GM19328 (cell line): ENCODE measurements around the gene MPIG6B.

Experiments
- ATAC-seq: cut with Tn5 transposase; IDR thresholded peaks from one replicate; pipeline ENCODE4 v1.9.1; 2021; ENCODE audit warnings: mild to moderate bottlenecking, moderate library complexity; ENCODE audit not compliant: unreplicated experiment

Gene MPIG6B, protein sequence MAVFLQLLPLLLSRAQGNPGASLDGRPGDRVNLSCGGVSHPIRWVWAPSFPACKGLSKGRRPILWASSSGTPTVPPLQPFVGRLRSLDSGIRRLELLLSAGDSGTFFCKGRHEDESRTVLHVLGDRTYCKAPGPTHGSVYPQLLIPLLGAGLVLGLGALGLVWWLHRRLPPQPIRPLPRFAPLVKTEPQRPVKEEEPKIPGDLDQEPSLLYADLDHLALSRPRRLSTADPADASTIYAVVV

DNA sequence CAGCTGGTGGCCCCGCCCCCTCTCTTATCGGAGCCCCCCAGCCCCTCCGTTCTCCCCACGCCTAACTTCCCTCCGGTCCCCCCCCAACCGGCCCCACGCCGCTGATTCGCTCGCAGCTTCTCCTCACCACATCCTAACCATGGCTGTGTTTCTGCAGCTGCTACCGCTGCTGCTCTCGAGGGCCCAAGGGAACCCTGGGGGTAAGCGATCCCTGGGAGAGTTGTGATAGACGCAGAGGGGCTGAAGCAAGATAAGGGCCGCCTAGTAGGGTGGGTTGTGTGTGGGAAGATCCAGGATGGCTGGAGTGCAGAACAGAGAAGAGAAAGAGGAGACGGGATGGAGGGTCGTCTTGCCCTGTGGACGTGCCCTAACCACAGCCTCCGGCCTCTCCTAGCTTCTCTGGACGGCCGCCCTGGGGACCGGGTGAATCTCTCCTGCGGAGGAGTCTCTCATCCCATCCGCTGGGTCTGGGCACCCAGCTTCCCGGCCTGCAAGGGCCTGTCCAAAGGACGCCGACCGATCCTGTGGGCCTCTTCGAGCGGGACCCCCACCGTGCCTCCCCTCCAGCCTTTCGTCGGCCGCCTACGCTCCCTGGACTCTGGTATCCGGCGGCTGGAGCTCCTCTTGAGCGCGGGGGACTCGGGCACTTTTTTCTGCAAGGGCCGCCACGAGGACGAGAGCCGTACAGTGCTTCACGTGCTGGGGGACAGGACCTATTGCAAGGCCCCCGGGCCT, at the start of gene MPIG6B:
Gene MPIG6B (plus strand): TSS at position 129 of the 735 bp plus-strand sequence. CDS start 11 bp downstream, at position 140.
- no peak for ATAC-seq

DNA sequence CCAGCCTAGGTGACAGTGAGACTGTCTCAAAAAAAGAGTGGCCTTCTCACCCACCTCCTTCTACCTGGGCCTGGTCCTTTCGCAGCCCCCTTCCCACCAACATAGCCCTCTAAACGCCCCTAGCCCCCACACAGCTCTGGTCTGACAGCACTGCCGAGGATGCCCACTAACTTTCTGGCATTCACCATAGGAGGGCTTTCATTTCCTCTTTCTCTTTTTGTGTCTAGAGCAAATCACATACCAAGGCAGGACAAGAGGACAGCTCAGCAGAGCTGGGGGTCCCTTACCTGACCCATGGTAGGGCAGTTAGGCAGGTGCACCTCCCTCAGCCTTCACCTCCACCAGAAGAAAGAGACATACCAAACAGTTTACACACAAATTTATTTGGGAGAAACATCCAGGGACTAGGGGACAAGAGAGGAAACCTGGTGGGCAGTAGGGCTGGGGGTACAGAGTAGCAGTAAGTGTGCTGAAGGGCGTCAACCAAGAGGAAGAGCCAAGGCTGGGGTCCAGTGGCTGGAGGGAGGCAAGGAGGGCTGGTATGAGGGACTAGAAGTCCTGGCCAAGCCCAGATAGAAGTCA, 46.8 kb upstream of the MPIG6B start:
- no peak for ATAC-seq

DNA sequence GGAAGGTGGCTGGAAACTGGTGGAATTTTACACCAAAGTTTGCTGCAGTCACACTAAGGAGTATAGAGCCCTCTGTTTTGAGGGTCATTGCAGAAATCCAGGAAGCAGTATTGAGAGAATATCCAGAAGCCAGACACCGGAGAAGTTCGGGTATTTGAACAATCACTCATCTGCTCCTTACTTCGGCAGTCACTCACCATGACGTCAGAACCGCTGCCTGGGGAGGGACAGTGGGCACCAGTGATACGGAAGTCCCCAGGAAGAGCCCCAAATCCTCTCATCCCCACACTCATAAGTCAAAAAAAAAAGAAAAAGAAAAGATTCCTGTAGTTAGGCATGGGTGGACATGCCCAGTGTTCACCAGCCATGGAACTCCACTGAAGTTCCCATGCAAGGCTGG, 46.3 kb upstream of the MPIG6B start:
- no peak for ATAC-seq

DNA sequence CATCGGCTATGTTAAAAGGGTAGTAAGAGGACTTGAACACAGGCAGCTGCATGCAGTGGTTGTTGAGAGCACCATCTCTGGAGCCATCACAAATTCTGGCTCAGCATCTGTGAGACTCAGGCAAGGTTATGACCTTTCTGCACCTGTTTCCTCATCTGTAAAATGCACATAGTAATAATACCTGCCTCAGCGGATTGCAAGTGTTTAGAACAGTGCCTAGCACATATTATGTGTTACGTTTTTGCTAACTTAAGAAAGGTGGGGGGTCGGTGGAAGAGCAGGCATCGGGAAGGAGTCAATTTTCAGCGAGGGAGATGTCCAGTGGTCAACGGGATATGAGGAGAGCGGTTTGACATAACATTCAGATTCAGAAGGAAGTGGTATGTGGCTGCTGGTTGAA, 45.2 kb upstream of the MPIG6B start:
- no peak for ATAC-seq

DNA sequence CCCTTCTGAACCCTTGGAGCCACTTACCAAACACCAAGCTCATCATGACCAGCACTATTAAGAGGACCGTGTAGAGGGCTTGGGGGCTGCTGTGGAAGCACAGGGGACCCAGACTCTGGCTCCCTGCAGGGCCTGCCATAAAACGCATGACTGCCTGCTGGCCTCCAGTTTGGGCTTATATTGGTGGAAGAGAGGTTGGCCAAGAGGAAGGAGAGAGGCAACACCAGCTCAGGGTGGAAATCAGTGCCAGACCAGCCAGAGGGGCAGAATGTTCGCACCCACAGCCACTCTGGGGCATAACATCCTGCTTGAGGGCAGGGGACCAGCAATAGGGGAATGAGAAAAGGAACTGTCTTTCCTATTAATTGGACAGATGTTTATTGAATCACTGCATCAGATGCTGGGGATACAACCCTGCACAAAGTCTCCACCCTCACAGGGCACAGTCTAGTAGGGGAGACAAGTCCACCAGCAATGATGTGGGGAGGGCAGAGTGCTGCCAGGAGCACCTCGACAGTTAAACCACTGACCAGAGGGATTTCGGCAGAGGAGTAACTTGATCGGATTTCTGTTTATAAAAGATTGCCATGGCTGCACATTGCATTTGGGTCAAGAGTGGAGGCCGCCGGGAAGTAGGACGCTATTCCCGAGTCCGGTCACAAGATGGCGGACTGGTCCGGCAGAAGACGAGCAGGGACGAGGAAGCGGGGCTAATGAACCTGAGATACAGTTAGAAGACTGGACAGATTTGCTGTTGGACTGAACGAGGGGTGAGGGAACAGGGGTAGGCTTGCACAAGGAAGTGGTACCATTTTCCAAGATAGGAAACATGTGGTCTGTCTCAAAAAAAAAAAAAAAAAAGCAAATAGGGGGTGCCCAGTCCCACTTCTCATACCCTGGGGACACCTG, 42.7 kb upstream of the MPIG6B start, which contains the start of gene LY6G5C:
Gene LY6G5C (minus strand): TSS at position 842 of the 909 bp plus-strand sequence. CDS start 694 bp downstream, at position 148.
- no peak for ATAC-seq

DNA sequence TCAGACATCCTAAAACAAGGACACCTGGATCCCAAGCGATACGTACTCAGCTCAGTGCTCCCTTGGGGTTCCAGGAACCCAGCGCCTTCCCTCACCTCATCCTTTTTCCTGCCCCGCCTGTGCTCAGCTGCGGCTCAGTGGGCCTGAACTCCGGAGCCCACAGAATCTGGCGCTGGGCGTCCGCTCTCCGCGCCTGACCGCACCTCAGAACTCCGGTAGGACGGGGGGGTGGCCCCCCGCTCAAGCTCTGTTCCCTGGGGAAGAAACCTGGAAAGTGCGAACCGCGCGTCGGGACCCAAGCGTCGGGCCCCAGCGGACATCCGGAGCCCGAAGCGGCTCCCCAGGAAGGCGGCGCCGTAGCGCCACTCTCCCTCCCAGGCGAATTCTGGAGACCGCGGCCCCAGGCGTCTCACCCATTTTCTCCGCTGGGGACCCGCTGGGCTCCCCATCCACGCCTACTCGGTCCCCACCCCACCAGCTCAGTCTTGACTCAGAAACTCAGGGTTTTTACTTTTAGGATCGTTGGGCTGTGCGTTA, 42.0 kb upstream of the MPIG6B start:
- no peak for ATAC-seq

DNA sequence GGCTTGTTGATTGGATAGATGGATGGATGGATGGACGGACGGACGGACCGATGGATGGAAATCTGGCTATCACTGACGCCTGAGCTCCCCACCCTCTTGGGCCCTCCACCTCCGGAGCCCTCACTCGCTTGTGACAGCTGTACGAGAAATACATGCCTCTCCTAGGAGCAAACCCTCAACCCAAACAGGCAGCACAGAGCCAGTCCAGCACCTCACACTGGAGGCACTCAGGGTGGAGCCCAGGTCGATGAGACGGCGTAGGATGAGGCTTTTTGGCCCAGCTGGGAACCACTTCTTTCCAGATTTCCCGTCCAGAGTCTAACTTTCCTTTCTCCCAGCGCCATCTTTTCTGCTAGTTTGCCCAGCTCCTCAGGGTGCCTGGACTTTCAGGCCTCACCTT, 39.6 kb upstream of the MPIG6B start:
- no peak for ATAC-seq

DNA sequence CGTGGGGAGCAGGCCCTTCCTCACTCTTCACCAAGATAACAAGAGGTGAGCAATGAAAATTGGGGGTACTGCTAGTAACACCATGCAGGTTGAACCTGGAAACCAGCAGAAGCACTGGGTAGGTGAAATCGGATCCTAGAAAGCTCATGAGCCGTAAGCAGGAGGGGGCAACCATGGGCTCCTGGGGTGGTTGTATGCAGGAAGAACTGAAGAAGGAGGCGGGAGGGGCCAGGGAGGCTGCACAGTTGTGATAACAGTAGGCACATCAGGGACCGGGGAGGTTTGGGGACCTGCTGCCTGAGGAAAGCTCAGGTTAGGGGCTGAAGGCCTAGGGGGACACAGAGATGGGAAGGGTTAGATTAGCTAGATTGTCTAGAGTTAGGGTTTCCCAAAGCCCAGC, 36.7 kb upstream of the MPIG6B start:
- ATAC-seq = no peak

DNA sequence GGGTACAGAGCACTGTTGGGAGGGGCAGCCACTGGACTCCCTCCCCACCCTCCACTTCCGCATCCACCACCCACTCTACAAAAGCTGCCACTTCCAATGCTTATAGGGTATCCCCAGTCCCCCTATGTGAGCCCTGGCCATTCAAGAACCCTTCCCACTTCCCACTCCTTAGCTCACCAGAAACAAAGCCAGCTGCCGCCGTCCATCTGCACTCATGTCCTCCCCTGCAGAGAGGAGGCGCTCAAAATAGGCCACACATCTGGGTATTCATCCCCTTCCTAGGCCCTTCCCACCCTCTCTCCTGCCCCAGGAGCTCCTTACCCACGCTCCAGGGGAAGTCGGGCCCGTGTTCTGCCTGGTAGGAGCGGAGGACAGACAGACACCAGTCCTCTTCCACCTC, 35.9 kb upstream of the MPIG6B start:
- ATAC-seq = no peak

DNA sequence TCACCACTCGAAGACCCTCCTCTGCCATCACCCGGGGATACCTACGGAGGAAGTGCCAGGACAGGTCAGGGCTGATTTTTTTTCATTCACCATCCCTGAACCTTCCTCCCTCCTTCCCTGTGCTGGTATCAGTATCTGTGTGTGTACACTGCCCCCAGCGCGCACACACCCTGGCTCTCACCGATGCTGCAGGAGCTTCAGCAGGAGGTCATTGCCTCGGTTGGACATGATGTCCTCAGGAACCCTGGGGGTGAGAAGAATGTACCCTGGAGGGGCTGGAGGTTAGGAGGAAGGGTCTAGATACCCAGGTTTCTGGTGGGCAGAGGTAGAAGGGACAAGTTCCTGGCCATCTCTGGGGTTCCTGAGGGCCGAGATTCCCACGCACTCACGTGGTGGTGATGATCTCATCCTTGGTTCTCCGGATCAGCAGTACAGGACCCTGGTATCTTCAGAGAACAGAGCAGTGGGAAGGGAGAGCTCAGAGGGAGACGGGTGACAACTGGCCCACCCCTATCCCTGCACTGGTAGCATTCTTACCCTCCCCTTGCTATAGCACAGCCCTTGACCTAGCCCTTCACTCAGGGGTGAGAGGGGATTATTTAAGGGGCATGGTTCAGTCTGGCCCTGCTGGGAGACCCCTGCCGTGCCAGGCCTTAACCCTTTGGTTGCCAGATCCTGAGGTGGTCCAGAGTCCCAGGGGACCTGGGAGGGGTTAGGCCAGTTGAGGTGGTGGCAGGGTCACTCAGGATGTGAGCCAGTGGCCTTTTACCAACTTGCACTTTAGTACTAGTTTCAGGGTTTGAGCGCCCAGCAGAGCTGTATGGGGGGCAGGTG, 35.1 kb upstream of the MPIG6B start:
- no peak for ATAC-seq

DNA sequence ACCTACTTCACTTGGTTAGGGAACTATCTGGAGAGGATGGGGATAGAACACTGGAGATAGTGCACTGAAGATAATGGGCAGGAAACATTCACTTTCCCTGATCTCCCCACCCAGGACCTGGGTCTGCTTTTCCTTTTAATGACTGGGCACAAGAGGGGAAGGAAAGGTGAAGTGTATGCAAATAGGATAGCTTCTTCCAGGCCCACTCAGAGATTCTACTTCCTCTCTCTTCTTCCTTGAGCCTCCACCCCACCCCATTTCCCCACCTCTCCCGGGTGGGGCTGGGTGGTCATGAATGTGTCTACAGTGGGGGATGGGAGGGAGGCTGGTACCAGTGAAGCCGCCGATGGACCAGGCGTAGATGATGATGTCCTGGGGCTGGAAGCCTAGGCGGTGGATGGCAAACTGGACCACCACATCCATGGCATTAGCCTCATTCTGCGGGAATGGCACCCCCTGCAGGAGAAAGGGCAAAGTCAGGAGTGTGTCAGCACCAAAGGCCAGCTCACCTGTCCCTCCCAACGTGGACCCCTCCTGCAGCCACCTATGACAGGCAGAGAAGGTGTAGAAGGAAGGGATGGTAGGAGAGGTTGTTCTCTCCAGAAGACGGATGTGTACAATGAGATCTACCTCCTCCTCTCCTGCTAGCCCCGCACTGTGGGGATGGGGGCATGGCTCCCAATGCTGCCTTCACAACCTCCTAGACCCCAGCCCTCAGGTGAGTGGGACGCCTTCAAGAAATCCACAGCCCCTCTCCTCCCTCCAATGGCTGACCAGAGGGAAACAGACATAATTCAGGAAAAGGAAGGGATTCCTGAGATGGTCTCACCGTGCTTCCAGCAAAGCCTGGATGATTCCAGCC, 33.7 kb upstream of the MPIG6B start:
- ATAC-seq = no peak

DNA sequence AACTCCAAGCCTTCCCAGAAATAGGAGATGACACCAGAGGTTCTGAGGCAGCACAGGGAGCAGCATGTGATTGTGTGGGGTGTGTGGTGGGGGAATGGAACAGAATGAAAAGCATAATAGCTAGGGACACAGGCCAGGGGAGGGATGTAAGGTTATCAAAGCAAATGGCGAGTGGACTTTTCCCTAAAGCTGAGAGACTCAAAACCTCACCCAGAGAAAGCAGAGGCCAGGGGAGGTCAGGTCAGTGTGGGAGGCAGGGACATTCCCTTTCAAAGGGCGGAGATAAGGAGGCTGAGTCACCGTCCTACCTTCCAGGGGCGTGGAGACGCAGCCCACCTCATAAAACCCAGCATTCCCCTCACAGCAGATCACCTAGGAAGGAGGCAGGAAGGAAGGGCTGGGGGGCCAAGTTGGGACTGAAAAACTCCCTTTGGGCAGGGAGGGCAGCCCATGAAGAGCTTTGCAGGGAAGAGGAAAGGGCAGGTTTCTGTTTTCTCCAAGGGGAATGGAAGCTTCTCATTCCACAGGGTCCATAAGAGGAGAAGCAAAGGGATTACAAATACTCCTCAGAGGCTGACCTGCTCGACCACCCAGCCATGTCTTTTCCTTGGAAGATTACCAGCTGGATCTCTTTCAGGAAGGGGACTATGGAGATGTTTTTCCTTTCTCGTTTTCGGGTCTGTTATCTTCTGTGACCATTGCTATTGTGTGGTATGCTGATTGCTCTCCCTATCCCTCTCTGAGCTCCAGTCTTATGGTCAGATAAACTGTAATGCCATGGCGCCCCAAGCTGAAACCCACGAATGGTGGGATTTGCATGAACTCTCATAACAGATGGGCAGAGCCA, 32.7 kb upstream of the MPIG6B start:
- no peak for ATAC-seq

DNA sequence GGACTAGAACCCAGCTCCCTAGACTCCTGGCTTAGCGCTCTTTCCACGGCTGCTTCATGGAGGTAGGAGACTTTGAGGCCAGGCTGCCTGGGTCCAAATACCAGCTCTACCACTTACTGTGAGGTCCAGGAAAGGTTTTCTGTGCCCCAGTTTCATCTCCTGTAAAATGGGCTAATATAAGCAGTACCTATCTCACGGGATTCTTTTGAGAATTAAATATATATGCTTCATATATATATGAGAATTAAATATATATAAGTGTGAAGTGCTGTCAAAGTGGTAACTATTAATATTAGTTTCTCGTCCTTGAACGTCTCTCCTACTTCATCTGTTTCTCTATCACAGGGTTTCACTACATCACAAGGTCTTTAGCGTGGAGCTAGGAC, 32.1 kb upstream of the MPIG6B start:
- no peak for ATAC-seq

DNA sequence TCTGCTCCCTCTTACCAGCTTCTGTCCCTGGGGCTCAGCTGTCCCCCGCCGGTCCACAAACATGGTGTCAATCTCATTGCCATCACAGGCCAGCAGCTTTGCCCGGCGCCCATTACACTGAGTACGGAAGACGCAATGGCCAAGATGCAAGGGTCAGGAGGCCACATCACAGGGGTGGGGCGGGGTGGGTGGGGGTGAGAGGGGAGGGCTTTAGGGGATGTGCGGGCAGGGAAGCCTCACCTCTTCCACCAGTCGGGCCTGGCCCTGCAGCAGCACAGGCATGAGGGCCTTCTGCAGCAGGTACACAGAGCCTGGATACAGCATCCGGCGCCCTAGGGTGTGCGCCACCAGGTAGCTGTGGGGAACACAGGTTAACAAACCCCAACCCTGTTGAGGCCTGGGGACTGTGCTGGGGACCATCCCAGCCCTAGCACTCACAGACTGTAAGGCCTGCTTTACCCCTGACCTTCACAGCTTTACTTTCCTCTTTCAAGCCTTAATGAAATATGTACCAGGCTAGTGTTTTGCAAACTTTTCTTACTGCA, 31.5 kb upstream of the MPIG6B start:
- no peak for ATAC-seq

DNA sequence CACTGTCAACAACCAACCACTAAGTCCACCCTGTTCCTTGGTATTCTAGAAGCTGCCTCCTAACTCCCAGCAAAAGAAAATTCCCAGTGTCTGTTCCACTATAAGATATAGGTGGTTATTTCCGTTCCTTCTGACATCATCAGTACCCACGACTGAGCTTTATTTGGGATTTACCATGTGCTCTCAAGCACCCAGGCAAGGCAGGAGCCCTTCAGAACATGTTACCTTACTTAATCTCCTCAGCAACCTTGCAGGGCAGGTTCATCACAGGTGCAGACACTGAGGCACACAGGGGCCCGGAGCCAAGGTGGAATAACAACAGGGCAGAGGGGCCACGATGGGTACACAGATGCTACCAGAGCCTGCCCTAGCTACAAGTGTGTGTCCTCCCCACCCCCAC, 30.8 kb upstream of the MPIG6B start:
- no peak for ATAC-seq

DNA sequence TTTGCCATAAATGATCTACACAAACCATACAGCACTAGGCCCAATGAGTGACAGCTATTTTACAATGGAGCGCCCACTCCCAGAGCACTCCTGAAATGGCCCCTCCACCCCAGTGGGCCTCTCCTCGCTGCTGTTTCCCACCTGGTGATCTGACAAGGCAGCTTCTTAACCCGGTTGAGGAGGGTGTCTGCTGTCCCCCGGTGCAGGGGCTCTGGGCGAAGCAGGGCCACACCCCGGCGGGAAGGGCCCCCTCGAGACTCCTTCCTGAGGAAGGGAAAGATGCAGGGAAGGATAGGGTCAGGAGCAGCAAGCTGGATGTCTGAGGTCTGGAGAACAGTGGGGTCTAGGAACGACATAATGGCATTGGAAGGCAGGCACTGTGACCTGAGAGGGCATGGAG, 30.3 kb upstream of the MPIG6B start:
- no peak for ATAC-seq

DNA sequence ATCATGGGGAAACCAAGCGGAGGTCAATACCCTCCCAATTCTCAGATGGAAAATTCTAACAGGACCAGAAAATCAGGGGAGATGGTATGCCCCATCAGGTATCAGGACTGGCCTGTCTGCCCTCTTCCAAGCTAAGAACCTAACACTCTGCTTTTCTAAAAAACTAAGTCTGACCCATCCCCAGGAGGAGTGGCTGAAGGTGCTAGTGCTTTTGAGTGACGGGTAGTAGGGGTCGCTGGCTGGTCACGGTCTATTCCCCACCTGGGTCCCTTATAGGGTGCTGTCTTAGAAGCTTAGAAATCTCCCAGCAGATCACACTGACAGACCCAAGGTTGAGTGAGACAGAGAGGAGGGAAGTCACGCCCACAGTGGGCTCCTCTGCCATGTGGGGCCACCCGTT, 29.6 kb upstream of the MPIG6B start:
- ATAC-seq = no peak

DNA sequence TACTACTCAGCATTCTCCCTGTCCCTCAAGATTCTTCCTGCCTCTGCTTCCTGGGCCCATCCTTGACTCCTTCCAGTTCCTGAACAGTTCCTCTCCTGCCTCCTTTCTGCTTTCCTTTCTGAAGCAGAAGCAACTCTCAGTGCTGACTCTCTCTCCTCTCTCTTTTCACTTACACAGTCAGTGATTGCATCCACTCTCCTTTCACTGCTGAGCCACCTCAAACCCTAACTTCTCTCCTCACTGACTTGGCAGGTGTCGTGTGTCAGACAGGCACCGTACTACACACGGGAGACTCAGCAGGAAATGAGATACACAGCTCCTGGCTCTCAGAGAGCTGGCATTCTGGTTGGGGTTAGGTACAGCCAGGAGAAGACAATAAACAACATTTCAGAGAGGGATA, 25.6 kb upstream of the MPIG6B start:
- ATAC-seq = no peak
